Uterine smooth muscle cell (primary cell): ENCODE data around the gene COLGALT1. TPM values are rescaled to one million over a fixed set of nuclear protein-coding genes. Genes with fewer than 3 reads are reported as not detected.

Source experiments
- total RNA-seq: library from RNA; depleted of rRNA; stranded (reverse); fragments of >200 nt; gene quantifications from 2 replicates; pipeline ENCODE4 v1.2.3, GENCODE V29; 2014

The COLGALT1 gene
- 102 and 118 TPM in 2 replicates for total RNA-seq

GRCh38 chr19:17555480-17555928, at the start of gene COLGALT1:
COLGALT1 (plus strand) TSS chr19:17555649; CDS start chr19:17555714, 65 bp downstream.

Other genes starting within 250 kb of the COLGALT1 start
- gene MRPL34, start 249.8 kb upstream of the COLGALT1 start, total RNA-seq: 33.4 and 35.2 TPM in 2 replicates
- 16.2 and 25.8 TPM in 2 replicates for gene DDA1, start 246.1 kb upstream of the COLGALT1 start, total RNA-seq
- gene ANO8, start 220.8 kb upstream of the COLGALT1 start, total RNA-seq: 5.4 and 6.3 TPM in 2 replicates
- gene GTPBP3, start 218.1 kb upstream of the COLGALT1 start, total RNA-seq: 16.9 and 27.0 TPM in 2 replicates
- 0.22 and 0.50 TPM in 2 replicates for gene PLVAP, start 178.3 kb upstream of the COLGALT1 start, total RNA-seq
- not detected in 2 replicates for gene CCDC194, start 161.5 kb upstream of the COLGALT1 start, total RNA-seq
- gene BST2, start 150.0 kb upstream of the COLGALT1 start, total RNA-seq: 0.77 and 2.1 TPM in 2 replicates
- 36.7 and 38.1 TPM in 2 replicates for gene MVB12A, start 135.6 kb upstream of the COLGALT1 start, total RNA-seq
- gene TMEM221, start 107.0 kb upstream of the COLGALT1 start, total RNA-seq: 0.25 TPM in 1 of 2 replicates, not detected in the other
- not detected in 2 replicates for gene NXNL1, start 94.7 kb upstream of the COLGALT1 start, total RNA-seq
- 15.6 and 41.9 TPM in 2 replicates for gene SLC27A1, start 85.1 kb upstream of the COLGALT1 start, total RNA-seq
- 38.1 and 64.4 TPM in 2 replicates for gene PGLS, start 44.0 kb upstream of the COLGALT1 start, total RNA-seq
- 0.44 and 1.1 TPM in 2 replicates for gene UNC13A, start 132.7 kb downstream of the COLGALT1 start, total RNA-seq
- gene MAP1S, start 163.8 kb downstream of the COLGALT1 start, total RNA-seq: 15.7 and 16.2 TPM in 2 replicates
- 0.33 and 1.00 TPM in 2 replicates for gene FCHO1, start 195.8 kb downstream of the COLGALT1 start, total RNA-seq
- gene B3GNT3, start 239.5 kb downstream of the COLGALT1 start, total RNA-seq: not detected in 2 replicates